K562 (cell line): ENCODE results near the gene SLC12A9. TPM values are rescaled to one million over a fixed set of nuclear protein-coding genes. Genes with fewer than 3 reads are reported as not detected.
A peak's percentile ranks its signal among the peaks of the same experiment; 100 is the strongest.

Experiments
- ARNT ChIP-seq, 2 experiments: fragments of 450-650 bp; IDR thresholded peaks; 2 replicates each; pipeline ENCODE4 v1.6.1; 2016; ENCODE audit warnings: mild to moderate bottlenecking in 1 of 2
- ATF2 ChIP-seq: sonication (generic); formaldehyde crosslinking; IDR thresholded peaks from 2 replicates; pipeline ENCODE4 v1.8.1; 2022; ENCODE audit warnings: missing genetic modification reagents
- C11orf30 ChIP-seq: fragments of 450-650 bp; IDR thresholded peaks from 2 replicates; pipeline ENCODE4 v1.6.1; 2016; ENCODE audit warnings: low read depth, mild to moderate bottlenecking
- CREBBP ChIP-seq: IDR thresholded peaks from one replicate; pipeline ENCODE4 v1.6.1; 2012; ENCODE audit warnings: low read depth, mild to moderate bottlenecking, control low read depth, inconsistent platforms, low read length
- DNMT1 ChIP-seq: fragments of 450-650 bp; IDR thresholded peaks from 2 replicates; pipeline ENCODE4 v1.6.1; 2016; ENCODE audit warnings: antibody characterized with exemption, mild to moderate bottlenecking
- EWSR1 ChIP-seq: fragments of 450-650 bp; IDR thresholded peaks from 2 replicates; pipeline ENCODE4 v1.6.1; 2018; ENCODE audit warnings: borderline replicate concordance, mild to moderate bottlenecking, low read depth, moderate library complexity; ENCODE audit not compliant: partially characterized antibody
- HDAC6 ChIP-seq: IDR thresholded peaks from 2 replicates; pipeline ENCODE4 v1.6.1; 2012; ENCODE audit warnings: low read depth, mild to moderate bottlenecking, control low read depth, inconsistent platforms, low read length, moderate library complexity
- HNRNPUL1 ChIP-seq: fragments of 200-400 bp; formaldehyde crosslinking; IDR thresholded peaks from 2 replicates; pipeline ENCODE4 v1.6.1; 2017; ENCODE audit warnings: low read length
- MAFF ChIP-seq: IDR thresholded peaks from 2 replicates; pipeline ENCODE4 v1.6.1; 2012; ENCODE audit warnings: low read length, improper control_type of control experiment
- MAX ChIP-seq: sonication (generic); formaldehyde crosslinking; IDR thresholded peaks from 2 replicates; pipeline ENCODE4 v1.9.0; 2022; ENCODE audit warnings: mild to moderate bottlenecking, missing genetic modification reagents
- MECOM ChIP-seq: fragments of 250-450 bp; sonication (Bioruptor Pico); IDR thresholded peaks from 2 replicates; pipeline ENCODE4 v1.8.0; 2022; ENCODE audit warnings: inconsistent platforms
- NONO ChIP-seq, 2 experiments: fragments of 200-400 bp in 1 of 2; fragments of 450-650 bp in 1 of 2; formaldehyde crosslinking in 1 of 2; IDR thresholded peaks; 2 replicates each; pipeline ENCODE4 v1.6.1; 2017; ENCODE audit warnings: low read depth in 2 of 2, mild to moderate bottlenecking in 2 of 2, moderate library complexity in 2 of 2, low read length in 1 of 2
- NR2C1 ChIP-seq, 2 experiments: fragments of 450-650 bp; IDR thresholded peaks; 2 replicates each; pipeline ENCODE4 v1.6.1; 2017; ENCODE audit warnings: mild to moderate bottlenecking in 2 of 2, antibody characterized with exemption in 1 of 2, inconsistent platforms in 1 of 2, missing compliant biosample characterization in 1 of 2, missing genetic modification characterization in 1 of 2
- PPARD ChIP-seq: fragments of 250-450 bp; sonication (Bioruptor Pico); IDR thresholded peaks from 2 replicates; pipeline ENCODE4 v1.8.0; 2022; ENCODE audit warnings: inconsistent platforms, mild to moderate bottlenecking, moderate library complexity
- PREB ChIP-seq: sonication (generic); formaldehyde crosslinking; IDR thresholded peaks from 2 replicates; pipeline ENCODE4 v1.8.1; 2023; ENCODE audit warnings: mild to moderate bottlenecking, missing genetic modification reagents
- SIN3B ChIP-seq: fragments of 450-650 bp; IDR thresholded peaks from 2 replicates; pipeline ENCODE4 v1.6.1; 2017; ENCODE audit warnings: low read depth, mild to moderate bottlenecking, moderate library complexity
- SNAPC5 ChIP-seq: fragments of 250-450 bp; sonication (Bioruptor Pico); IDR thresholded peaks from 2 replicates; pipeline ENCODE4 v1.8.0; 2021; ENCODE audit warnings: moderate library complexity, mild to moderate bottlenecking, inconsistent platforms
- TAF15 ChIP-seq: fragments of 200-400 bp; formaldehyde crosslinking; IDR thresholded peaks from 2 replicates; pipeline ENCODE4 v1.6.1; 2017; ENCODE audit warnings: mild to moderate bottlenecking, low read depth, low read length, moderate library complexity
- ZNF121 ChIP-seq: sonication (generic); formaldehyde crosslinking; conservative IDR thresholded peaks from 2 replicates; pipeline ENCODE4 v1.8.0; 2022; ENCODE audit warnings: missing genetic modification reagents
- ZNF239 ChIP-seq: fragments of 250-450 bp; sonication (Bioruptor Pico); IDR thresholded peaks from 2 replicates; pipeline ENCODE4 v1.4.0; 2020; ENCODE audit warnings: mild to moderate bottlenecking
- ZNF3 ChIP-seq: fragments of 250-450 bp; sonication (Bioruptor Pico); IDR thresholded peaks from 2 replicates; pipeline ENCODE4 v1.5.0; 2021; ENCODE audit warnings: mild to moderate bottlenecking, moderate library complexity
- ZNF740 ChIP-seq, 3 experiments: fragments of 200-800 bp in 1 of 3; sonication (Bioruptor generic) in 1 of 3; sonication (generic) in 1 of 3; formaldehyde crosslinking in 1 of 3; IDR thresholded peaks; 2 replicates each; pipeline versions ENCODE4 v1.6.1 to v1.8.0; 2016 to 2022; ENCODE audit warnings: mild to moderate bottlenecking in 2 of 3, missing compliant biosample characterization in 2 of 3, missing genetic modification characterization in 2 of 3, missing genetic modification reagents in 1 of 3
- polyA plus RNA-seq, 8 experiments: library from polyadenylated mRNA; depleted of rRNA in 4 of 8; stranded (reverse) in 5 of 8; unstranded in 3 of 8; fragments of >200 nt; fragmentation: Nextera tagmentation in 2 of 8; fragmentation: Illumina TruSeq in 1 of 8; extraction: Ambion mirVana in 2 of 8; extraction: Trizol in 1 of 8; gene quantifications; 2 replicates each; pipeline versions ENCODE4 v1.2.1 to v1.2.3, GENCODE V29; 2011 to 2014; ENCODE audit warnings: inconsistent platforms in 1 of 8, missing spikeins in 1 of 8
- total RNA-seq, 7 experiments: library from RNA; depleted of rRNA in 6 of 7; stranded (reverse); fragments of >200 nt in 6 of 7; fragmentation: Illumina TruSeq in 2 of 7; extraction: Trizol in 2 of 7; gene quantifications; 2 replicates each; pipeline versions ENCODE4 v1.2.1 to v1.2.3, GENCODE V29; 2011 to 2021; ENCODE audit warnings: low replicate concordance in 1 of 7

Gene SLC12A9
- total and polyA plus RNA-seq, 9 of the 15 experiments (the other 6 are each of a cell fraction or from before 2014, with no cell fraction given): 0.06 to 20.2 (median 10.7) TPM

GRCh38 chr7:100874577-100875355, 22.3 kb downstream of the SLC12A9 start, which contains the start of gene SRRT (continued):
- TF ChIP-seq ARNT (IDR thresholded peaks at IDR 0.05) (0 out of 4 replicates have a peak, but pooled peaks have one; percentile 40 to 52), NONO (IDR thresholded peaks at IDR 0.05; ENCODE audit: low read depth in 2 of 2, low read length in 1 of 2) (peak in 1 of 2 experiments; percentile 56; a peak in 2 of 4 replicates), DNMT1 (peak; percentile 65; the same call in 1 of the 2 replicates), TAF15 (no peak), SIN3B (peak; percentile 87), ZNF3 (no peak), ZNF740 (CRISPR knock-in tag; IDR thresholded peaks at IDR 0.05) (no peak; the same call in 1 of the 2 replicates), ZNF740 (tag; IDR thresholded peaks at IDR 0.05) (no peak), EWSR1 (no peak), ZNF239 (peak; percentile 30; the same call in 1 of the 2 replicates), MAFF (no peak; the same call in 1 of the 2 replicates), CREBBP (no peak), ATF2 (no peak), HDAC6 (no peak), C11orf30 (peak; percentile 89), SNAPC5 (CRISPR knock-in tag) (no peak), HNRNPUL1 (no peak), NR2C1 (IDR thresholded peaks at IDR 0.05) (peak; percentile 29; the same call in 1 of the 2 replicates), NR2C1 (tag; IDR thresholded peaks at IDR 0.05) (peak; percentile 60; the same call in 1 of the 2 replicates), ZNF121 (no peak), PREB (CRISPR knock-in tag) (no peak), MECOM (CRISPR knock-in tag) (no peak), PPARD (CRISPR knock-in tag) (no peak), MAX (CRISPR knock-in tag) (peak; percentile 69; the same call in 1 of the 2 replicates)
